Bronchus fibroblast of lung (primary cell): ENCODE data around the gene MRPL46. TPM values are rescaled to one million over a fixed set of nuclear protein-coding genes. Genes with fewer than 3 reads are reported as not detected.

Source experiments
- total RNA-seq: library from RNA; depleted of rRNA; stranded (reverse); fragments of >200 nt; gene quantifications from 2 replicates; pipeline ENCODE4 v1.2.3, GENCODE V29; 2015

The MRPL46 gene
- total RNA-seq = 15.1 and 23.0 TPM in 2 replicates

DNA sequence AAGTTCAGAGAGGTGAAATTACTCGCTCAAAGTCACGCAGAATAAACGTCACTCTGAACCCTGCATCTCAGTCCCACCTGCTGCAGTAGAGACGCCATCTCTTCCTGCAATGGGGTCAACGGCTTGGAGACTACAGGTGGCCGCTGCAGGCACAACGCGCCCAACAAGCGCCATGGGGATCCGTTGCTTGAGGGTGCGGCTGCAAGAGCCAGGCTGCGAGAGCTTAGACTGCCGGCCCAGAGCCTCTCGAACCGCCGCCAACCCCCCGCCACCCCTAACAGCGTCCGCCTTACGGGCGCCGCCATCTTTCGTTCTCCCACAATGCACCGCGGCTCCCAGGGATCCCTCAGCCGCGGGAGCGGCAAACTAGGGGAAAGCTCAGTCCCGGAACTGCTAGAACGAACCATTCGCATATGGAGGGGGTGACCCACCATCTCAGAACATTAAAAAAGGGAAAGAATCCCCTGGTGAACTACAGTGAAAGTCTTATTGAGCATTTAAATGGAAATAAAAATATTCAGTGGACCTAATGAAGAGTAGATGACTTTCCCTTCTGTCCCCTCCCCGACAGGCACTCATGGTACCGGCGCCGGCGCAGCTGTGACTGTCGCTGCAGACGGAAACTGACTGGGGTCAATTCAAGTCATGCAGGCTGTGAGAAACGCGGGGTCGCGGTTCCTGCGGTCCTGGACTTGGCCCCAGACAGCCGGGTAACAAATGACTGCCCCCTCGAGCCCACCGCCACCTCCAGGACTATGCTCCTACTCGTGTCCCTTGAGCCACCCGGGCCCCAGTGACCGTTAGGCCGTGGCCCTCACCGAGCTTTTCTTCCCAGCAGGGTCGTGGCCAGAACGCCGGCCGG is at the start of gene MRPL46, which contains the start of gene MRPS11:
MRPL46 (minus strand) TSS at position 316 of the 862 bp plus-strand sequence; CDS start at position 305, 11 bp downstream.
MRPS11 (plus strand) TSS at position 636 of the 862 bp plus-strand sequence; CDS start at position 646, 10 bp downstream.

Other genes starting within 250 kb of the MRPL46 start
- gene NTRK3, start 210.6 kb downstream of the MRPL46 start, total RNA-seq = not detected in 2 replicates
- 29.4 and 34.5 TPM in 2 replicates for gene MRPS11, start 320 bp upstream of the MRPL46 start, total RNA-seq
- 6.6 and 7.1 TPM in 2 replicates for gene DET1, start 79.3 kb upstream of the MRPL46 start, total RNA-seq
- 32.4 and 35.1 TPM in 2 replicates for gene AEN, start 154.0 kb upstream of the MRPL46 start, total RNA-seq
- gene ISG20, start 171.6 kb upstream of the MRPL46 start, total RNA-seq = 3.0 and 5.1 TPM in 2 replicates